Renal cortex interstitium (tissue), 11 donors: ENCODE results near the gene GNAS-AS1. TPM values are rescaled to one million over a fixed set of nuclear protein-coding genes. Genes with fewer than 3 reads are reported as not detected.
"Not testable (repeated sequence)": the region's sequence is repeated elsewhere in the genome, so short reads cannot be mapped to it uniquely, and the experiment has no call there.

Experiments used
- DNase-seq, 11 donors: peaks; one replicate each; pipeline ENCODE4 v3.0.0-alpha.2; 2013; ENCODE audit warnings: low read depth in 9 of 11, low spot score in 4 of 11; ENCODE audit errors: extremely low read depth in 1 of 11
- polyA plus RNA-seq, 3 donors: library from polyadenylated mRNA; unstranded; fragments of 120-200 nt; gene quantifications; one replicate each; pipeline ENCODE4 v1.2.1, GENCODE V29; 2013; ENCODE audit not compliant: insufficient read length in 3 of 3

Gene GNAS-AS1
- polyA plus RNA-seq, 3 donors, result 0.97 to 1.4 (median 1.1) TPM

DNA sequence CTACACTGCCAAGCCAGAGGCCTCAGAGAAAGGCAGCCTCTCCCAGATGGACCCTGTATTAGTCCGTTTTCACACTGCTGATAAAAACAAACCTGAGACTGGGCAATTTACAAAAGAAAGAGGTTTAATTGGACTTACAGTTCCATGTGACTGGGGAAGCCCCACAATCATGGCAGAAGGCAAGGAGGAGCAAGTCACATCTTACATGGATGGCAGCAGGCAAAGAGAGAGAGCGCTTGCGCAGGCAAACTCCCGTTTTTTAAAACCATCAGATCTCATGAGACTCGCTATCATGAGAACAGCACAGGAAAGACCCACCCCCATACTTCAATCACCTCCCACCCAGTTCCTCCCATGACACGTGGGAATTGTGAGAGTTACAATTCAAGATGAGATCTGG lies 30.2 kb downstream of the GNAS-AS1 start:
- not testable (repeated sequence) for DNase-seq

DNA sequence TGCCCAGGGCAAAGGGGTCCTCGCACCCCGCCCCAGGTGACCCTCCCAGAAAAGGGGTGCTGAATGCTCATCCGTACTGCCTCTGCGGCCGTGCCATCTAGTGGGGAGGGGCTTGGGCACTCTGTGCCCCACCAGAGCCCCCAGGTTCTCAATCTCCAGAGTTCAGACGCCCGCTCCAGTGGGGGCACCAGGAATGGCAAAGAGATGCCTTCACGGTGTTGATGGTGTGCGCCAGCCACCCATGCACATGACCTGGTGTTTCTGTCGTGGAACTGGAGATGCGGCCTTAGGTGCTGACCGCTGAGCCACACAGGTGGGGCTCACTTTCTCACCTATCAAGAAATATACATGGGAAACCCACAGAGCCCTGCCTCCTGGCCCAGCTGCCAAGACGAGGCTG lies 30.8 kb downstream of the GNAS-AS1 start:
- no peak for DNase-seq

DNA sequence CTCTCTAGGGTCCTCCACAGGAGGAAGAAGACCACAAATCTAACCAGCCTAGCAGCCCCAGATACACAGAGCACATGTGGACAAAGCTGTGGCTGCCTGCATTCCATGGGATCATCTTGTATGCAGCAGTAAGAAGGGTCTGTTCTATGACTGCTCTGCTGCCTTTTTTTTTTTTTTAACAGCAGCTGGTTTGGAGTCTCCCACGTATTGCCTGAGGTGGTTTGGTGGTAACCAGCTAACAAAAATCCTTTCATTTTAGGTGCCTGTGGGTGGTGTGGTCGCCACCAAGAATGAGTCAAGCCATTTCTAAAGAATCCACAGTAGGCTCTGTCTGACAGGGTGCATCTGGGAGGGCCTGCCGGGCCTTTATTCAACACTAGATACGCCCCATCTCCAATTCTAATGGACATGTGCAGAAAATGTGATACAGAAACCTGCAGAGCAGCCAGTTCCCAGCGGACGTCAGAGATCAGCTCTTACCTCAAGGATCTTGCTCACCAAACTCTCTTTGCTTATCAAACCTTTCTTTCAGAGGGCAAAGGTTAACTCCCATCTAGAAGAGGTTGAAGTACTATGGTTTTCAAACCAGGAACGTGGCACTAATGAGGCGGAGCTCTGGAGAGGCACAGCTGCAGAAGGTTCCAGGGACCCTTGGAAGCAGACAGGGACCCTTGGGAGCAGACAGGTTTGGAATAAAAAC lies 32.0 kb downstream of the GNAS-AS1 start:
- no peak for DNase-seq

- DNase-seq, result no peak
Observed at GRCh38 chr20:58817748-58818147, 33.0 kb downstream of the GNAS-AS1 start.

DNA sequence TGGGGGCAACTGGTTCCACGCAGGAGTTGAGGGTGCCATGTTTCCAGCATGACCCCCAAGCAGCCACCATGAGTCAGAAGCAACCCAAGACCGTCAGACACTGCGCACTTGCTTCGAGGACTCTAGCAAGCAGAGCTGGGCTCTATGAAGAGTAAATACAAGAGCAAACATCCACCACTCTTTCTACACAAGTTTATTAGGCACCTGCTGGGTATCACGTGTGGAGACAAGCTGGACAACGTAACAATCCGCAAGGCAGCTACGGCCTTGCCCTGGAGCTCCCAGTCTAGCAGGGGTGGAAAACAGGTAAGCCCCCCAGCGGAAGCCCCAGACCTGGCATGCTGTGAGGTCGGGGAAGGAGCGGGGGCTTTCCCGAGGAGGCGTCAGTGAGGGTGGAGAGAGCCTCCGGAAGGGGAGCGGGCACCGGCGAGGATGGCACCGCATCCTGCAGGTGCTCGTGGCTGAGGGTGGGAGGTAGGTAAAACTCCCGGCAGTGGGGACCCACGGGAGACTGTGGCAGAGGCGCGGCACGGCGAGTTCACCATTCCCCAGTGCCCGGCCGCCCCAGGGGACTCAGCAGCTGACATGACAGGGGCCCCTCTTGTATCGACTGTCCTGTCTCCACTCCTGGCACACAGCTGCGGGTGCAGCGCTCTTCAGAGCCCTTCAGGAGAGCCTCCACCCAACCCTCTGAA lies 33.6 kb downstream of the GNAS-AS1 start:
- DNase-seq, result no peak

DNA sequence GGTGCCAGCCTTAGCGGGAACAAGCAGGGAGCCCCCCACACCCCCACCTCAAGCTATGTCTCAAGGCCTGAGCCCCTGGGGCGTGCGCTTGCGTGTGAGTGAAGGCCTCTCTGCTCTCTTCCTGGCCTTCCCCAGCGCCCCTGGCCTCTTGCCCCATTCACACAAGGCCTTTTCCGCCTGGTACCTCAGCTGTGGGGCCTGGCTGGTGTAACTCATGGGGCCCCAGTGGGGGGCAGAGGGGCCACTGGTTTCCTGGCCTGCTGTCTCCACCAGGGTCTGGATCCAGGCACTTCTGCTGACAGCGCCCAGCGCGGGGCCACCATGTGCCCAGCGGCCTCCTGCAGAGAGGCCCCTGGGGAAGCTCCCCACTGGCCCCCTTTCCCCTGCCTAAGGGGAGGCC lies 34.7 kb downstream of the GNAS-AS1 start:
- DNase-seq, result no peak

DNA sequence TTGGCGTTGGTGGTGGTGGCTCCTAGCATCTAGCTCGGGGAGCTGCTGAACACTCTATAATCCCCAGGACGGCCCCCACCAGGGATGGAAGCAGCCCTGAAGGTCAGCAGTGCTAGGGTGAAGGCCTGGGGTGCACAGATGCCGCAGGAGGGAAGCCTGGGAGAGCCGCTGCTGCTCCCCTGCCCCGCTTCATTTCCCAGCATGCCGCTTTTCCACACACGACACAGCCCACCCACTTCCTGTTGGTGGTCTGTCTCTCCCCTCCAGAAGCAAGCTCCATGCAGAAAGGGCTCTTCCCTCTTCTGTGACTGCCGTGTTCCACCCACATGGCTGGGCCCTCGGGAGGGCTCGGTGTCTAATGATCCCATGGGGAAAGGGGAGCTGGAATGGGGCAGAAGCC lies 35.3 kb downstream of the GNAS-AS1 start:
- DNase-seq, result no peak

DNA sequence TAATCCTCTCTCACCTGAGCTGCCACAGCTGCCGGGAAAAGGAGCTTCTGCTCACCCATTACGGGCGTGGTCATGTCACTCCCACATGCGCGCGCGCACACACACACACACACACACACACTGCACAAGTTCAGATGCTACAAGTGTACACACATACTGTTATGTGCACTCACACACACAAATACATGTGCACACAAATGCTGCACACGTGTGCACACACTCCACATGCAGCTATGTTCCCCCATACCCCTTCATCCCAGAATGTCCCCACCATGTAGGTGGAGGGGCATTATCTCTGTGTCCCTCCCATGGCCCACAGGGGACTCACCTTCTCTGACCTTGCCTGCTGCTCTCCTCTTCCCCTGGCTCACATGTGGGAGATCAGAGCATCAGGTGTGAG lies 37.3 kb downstream of the GNAS-AS1 start:
- DNase-seq, result no peak

- DNase-seq, result no peak
Observed at GRCh38 chr20:58811334-58811733, 39.4 kb downstream of the GNAS-AS1 start.

GRCh38 chr20:58810879-58811250 lies 39.8 kb downstream of the GNAS-AS1 start:
- DNase-seq, result no peak

- DNase-seq, result no peak
Observed at GRCh38 chr20:58810116-58810878, 40.4 kb downstream of the GNAS-AS1 start.

DNA sequence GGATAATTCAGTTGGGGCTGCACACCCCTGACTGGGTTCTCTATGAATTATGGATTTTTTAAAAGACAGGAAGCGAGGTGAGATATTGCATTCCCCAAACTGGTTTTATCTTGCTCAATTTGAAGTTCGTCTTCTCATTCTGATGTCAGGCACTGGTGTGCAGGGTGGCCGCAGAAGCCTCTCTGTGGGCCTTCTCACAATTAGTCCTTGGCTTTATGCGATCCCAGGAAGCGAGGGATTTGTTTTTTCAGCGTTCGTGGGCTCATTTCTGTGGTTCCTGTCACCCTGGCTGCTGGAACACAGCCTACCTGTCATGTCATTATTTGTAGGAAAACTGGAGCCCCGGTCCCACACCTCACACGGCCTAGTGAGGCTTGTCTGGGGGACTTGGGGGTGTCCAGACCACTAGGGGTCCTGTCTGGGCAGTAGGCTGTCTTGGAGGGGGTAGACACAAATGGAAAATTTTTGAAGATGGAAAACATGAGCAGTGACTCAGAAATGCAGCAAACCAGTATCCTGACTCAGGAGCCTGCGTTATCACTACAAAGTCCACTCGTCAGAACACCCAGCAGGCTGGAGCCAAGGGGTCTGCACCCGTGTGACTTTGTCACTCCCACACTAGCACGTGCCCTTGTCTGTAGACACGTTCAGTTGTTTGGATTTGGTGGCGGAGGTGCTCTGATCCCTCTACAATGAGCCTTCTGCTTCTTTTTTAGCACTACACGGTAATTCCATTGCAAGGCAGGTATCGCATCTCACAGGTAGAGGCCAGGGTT lies 42.2 kb downstream of the GNAS-AS1 start:
- DNase-seq, result no peak

DNA sequence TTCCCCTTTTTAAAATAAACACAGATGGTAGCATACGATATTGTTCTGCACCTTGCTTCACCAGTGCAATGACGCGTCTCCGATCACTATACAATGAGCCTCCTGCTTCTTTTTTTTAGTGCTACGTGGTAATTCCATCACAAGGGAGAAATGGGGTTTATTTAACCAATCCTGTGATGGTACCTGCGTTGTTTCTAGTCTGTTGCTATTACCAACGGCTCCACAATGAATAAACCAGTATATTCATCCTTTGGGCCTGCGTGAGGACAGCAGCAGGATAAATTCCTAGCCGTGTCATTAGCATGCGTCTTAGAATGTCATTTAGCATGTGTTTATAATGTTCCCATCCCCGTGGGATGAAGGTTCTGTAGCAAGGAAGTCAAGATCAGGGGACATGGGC lies 42.9 kb downstream of the GNAS-AS1 start:
- no peak for DNase-seq

DNA sequence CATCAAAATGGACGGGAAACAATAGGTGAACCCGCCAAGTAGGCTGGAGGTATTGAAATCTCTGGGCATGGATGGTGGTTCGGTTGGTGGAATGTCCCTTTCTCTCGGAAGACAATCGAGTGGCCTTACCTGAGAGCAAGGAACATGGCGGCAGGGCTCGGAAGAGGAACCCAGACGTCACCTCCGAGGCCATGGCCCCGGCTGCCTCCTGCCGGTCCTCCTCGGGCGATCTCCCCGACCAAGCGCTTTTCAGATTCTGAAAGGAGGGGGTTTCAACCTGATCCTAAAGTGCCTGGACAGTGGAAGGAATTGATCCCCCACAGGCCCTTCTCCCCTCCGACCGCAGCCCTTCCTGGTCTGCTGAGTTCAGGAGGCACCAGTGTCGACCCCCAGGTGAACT lies 47.2 kb downstream of the GNAS-AS1 start:
- DNase-seq, result no peak

DNA sequence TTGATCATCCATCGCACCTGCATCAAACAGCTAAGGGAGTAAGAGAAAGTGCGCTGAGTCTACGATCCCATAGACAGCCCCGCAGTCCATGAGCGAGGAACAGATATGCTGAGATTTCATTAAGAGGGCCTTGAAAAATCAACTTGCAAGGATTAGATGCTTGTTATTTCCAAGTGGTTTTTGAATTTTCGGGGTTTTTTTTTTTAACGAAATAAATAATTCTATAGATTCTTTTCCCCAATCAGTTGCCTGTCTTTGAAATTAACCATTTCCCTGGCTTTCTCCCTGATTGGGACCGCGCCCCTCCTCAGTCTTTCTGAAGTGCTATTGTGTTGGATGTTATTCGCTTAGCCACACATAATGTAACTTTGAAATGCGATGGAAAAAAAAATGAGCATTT lies 48.6 kb downstream of the GNAS-AS1 start:
- DNase-seq, result no peak

GRCh38 chr20:58800134-58800871 lies 50.4 kb downstream of the GNAS-AS1 start:
- DNase-seq, result no peak

GRCh38 chr20:58797371-58798338 lies 53.0 kb downstream of the GNAS-AS1 start:
- no peak for DNase-seq

DNA sequence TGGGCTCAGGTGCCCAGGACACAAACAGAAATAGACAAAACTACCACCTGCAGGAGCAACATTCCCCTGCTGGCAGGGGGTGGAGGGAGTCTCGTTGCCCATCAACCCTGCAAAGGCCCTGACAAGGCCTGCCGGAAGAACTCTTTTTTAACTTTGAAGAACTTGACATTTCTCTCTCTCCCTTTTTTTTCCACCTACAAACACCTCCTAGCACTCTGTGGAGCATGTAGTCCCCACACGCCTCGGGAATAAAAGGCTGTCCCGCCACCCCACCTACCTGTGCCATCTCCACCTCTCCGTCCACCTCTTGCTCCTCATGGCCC lies 54.8 kb downstream of the GNAS-AS1 start:
- no peak for DNase-seq
